AG04449 (cell line): Measurements from ENCODE around the gene CCDC191.

Experiments
- CTCF ChIA-PET: fragments of 350-600 bp; formaldehyde crosslinking; extraction: SDS; loops from one replicate; lab custom pipeline; 2021; ENCODE audit warnings: antibody characterized with exemption; lab: Yijun Ruan, JAX
- POLR2A ChIA-PET: fragments of 400-600, 350-600 bp; formaldehyde crosslinking; extraction: SDS; loops from one replicate; lab custom pipeline; 2020; ENCODE audit warnings: antibody characterized with exemption, inconsistent platforms; lab: Yijun Ruan, JAX
- DNase-seq: peaks from one replicate; pipeline ENCODE4 v3.0.0-alpha.2; 2010; ENCODE audit warnings: low read depth, low spot score
- H3K4me3 ChIP-seq: 2 replicates; pipeline ENCODE4 v1.5.1; 2011; ENCODE audit warnings: low read depth, mild to moderate bottlenecking, control low read depth, low read length
- CTCF ChIP-seq: IDR thresholded peaks from one replicate; pipeline ENCODE4 v1.5.1; 2011; ENCODE audit warnings: mild to moderate bottlenecking, moderate library complexity, low read length, control low read depth, inconsistent platforms; ENCODE audit not compliant: insufficient read depth; ENCODE audit errors: missing control alignments

Gene CCDC191

GRCh38 chr3:113948015-113948917 lies 108.1 kb downstream of the CCDC191 start:
- TF ChIP-seq CTCF = no peak
- no peak for DNase-seq
- H3K4me3 ChIP-seq = peak overlapping the region; percentile 68
- POLR2A ChIA-PET = no interaction called here
- CTCF ChIA-PET = no interaction called here

DNA sequence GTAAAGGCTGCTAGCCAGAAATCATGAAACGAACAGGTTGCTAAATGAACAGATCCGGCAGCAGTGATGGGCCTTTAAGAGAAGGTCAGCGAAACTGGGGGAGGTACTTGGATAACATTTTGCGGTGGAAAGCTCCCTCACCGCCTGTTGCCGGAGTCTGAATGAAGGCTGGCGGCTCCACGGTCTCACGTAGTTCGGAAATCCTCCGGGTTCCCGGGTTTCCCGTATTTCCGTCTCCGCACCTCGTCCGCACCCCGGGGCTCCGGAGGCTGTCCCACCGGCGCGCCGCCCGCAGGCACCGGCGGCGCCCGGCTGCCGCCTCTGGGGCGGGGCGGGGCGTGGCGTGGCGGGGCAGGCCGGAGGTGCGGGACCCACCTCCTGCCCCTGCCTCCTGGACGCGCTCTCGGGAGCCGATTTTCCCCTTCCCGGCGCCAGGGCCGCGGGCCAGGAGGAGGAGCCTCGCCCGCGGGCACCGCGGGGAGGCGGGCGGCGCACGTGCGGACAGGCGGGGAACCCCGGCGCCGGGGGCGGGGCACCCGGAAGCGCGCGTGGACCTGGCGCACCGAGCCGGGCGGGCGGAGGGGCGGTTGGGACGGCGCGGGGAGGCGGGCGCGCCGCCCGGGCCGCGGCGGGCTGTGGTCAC lies 108.8 kb downstream of the CCDC191 start, which contains the start of gene ZDHHC23:
Gene ZDHHC23, plus strand, starts transcription at position 642 of the 643 bp plus-strand sequence. CDS start 790 bp downstream, outside the sequence.
- H3K4me3 ChIP-seq = peak within 1 kb of the TSS; percentile 68
- DNase-seq = no peak
- ChIA-PET CTCF (no interaction called here), POLR2A (no interaction called here)
- TF ChIP-seq CTCF = no peak

- DNase-seq = no peak
- no peak for TF ChIP-seq CTCF
- H3K4me3 ChIP-seq = peak overlapping the region; percentile 68
- ChIA-PET POLR2A (no interaction called here), CTCF (no interaction called here)
These were observed 109.5 kb downstream of the CCDC191 start for GRCh38 chr3:113946831-113947230.

GRCh38 chr3:113927556-113927955 lies 128.8 kb downstream of the CCDC191 start:
- ChIA-PET CTCF (no interaction called here), POLR2A (no interaction called here)
- no peak for DNase-seq
- TF ChIP-seq CTCF = no peak
- no peak overlapping the region for H3K4me3 ChIP-seq

DNA sequence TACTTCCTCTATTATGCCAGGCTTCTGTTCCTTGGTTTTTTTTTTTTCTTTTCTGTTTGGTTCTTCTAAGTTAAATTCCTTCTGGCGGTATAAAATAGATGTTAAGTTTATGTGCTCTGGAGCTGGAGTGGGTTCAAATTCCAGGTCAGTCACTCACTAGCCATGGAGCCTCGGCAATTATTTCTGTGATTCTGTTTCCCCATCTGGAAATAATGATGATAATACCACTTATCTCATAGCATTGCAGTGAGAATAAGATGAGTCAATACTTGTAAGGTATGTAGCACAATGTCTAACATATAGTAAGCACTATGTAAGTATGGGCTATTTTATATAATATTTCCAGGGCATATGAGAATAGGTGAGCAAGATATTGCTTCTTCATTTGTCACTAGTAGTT lies 141.7 kb downstream of the CCDC191 start:
- POLR2A ChIA-PET = no interaction called here

More for the DNA sequence above, 141.7 kb downstream of the CCDC191 start:
- no peak overlapping the region for H3K4me3 ChIP-seq
- DNase-seq = peak; percentile 78
- CTCF ChIA-PET = interaction anchor here (1.0 to 3.3 kb wide), 9 partner anchors 14 to 178 kb away, joined by 3 to 25 read pairs (median 5); partner anchors contain the start of gene GRAMD1C
- TF ChIP-seq CTCF = no peak
